C4-2B (cell line): ENCODE measurements around the gene EFNA5.

ENCODE experiments used
- CTCF ChIP-seq: fragments of 450-650 bp; conservative IDR thresholded peaks from 2 replicates; pipeline ENCODE4 v1.5.1; 2017; ENCODE audit warnings: mild to moderate bottlenecking
- ZFX ChIP-seq: fragments of 450-650 bp; IDR thresholded peaks from 2 replicates; pipeline ENCODE4 v1.6.1; 2017

- TF ChIP-seq CTCF, result no peak
- no peak for TF ChIP-seq ZFX
Observed at GRCh38 chr5:107570181-107570580, 100.6 kb downstream of the EFNA5 start.
